HepG2 (cell line): Measurements from ENCODE around the gene TCF25. TPM values are rescaled to one million over a fixed set of nuclear protein-coding genes. Genes with fewer than 3 reads are reported as not detected.

Experiments
- EZH2 ChIP-seq: conservative IDR thresholded peaks from 2 replicates; pipeline ENCODE4 v1.6.1; 2012; ENCODE audit warnings: mild to moderate bottlenecking, low read depth, low read length, moderate library complexity
- FOSL1 ChIP-seq: sonication (generic); formaldehyde crosslinking; IDR thresholded peaks from 2 replicates; pipeline ENCODE4 v1.9.0; 2021; ENCODE audit warnings: missing genetic modification reagents, borderline replicate concordance
- HNRNPK ChIP-seq: fragments of 200-400 bp; formaldehyde crosslinking; IDR thresholded peaks from 2 replicates; pipeline ENCODE4 v1.6.1; 2018; ENCODE audit warnings: low read length, low read depth, moderate library complexity, mild to moderate bottlenecking; ENCODE audit not compliant: poor library complexity, severe bottlenecking
- IKZF4 ChIP-seq: sonication (generic); formaldehyde crosslinking; IDR thresholded peaks from 2 replicates; pipeline ENCODE4 v1.5.1; 2020; ENCODE audit warnings: borderline replicate concordance, mild to moderate bottlenecking, low read depth, missing genetic modification reagents; ENCODE audit errors: not compliant biosample characterization
- KLF6 ChIP-seq: IDR thresholded peaks from 2 replicates; pipeline ENCODE4 v1.8.0; 2016; ENCODE audit warnings: missing biosample characterization, missing genetic modification reagents
- PHF8 ChIP-seq: sonication (generic); formaldehyde crosslinking; IDR thresholded peaks from 2 replicates; pipeline ENCODE4 v1.5.0; 2020; ENCODE audit warnings: missing genetic modification reagents
- SALL2 ChIP-seq: sonication (generic); formaldehyde crosslinking; IDR thresholded peaks from 2 replicates; pipeline ENCODE4 v1.8.1; 2023; ENCODE audit warnings: mild to moderate bottlenecking, missing genetic modification reagents, inconsistent platforms
- ZFP36L1 ChIP-seq: sonication (generic); formaldehyde crosslinking; IDR thresholded peaks from 2 replicates; pipeline ENCODE4 v1.8.0; 2022; ENCODE audit warnings: mild to moderate bottlenecking, missing genetic modification reagents, moderate library complexity
- ZNF33B ChIP-seq: sonication (generic); formaldehyde crosslinking; IDR thresholded peaks from 2 replicates; pipeline ENCODE4 v1.5.1; 2020; ENCODE audit warnings: mild to moderate bottlenecking, missing genetic modification reagents
- ZNF383 ChIP-seq: sonication (generic); formaldehyde crosslinking; IDR thresholded peaks from 2 replicates; pipeline ENCODE4 v1.4.0; 2020; ENCODE audit warnings: missing genetic modification reagents, mild to moderate bottlenecking, borderline replicate concordance
- ZNF558 ChIP-seq: sonication (generic); formaldehyde crosslinking; IDR thresholded peaks from 2 replicates; pipeline ENCODE4 v1.9.0; 2022; ENCODE audit warnings: mild to moderate bottlenecking, missing genetic modification reagents, borderline replicate concordance
- ZNF589 ChIP-seq: sonication (generic); formaldehyde crosslinking; conservative IDR thresholded peaks from 2 replicates; pipeline ENCODE4 v1.8.0; 2022; ENCODE audit warnings: mild to moderate bottlenecking, moderate library complexity, missing genetic modification reagents
- ZNF777 ChIP-seq: sonication (generic); formaldehyde crosslinking; IDR thresholded peaks from 2 replicates; pipeline ENCODE4 v1.4.0; 2020; ENCODE audit warnings: missing genetic modification reagents
- ZNF83 ChIP-seq: sonication (generic); formaldehyde crosslinking; IDR thresholded peaks from 2 replicates; pipeline ENCODE4 v1.4.0; 2020; ENCODE audit warnings: missing genetic modification reagents, mild to moderate bottlenecking, borderline replicate concordance
- polyA plus RNA-seq, 8 experiments: library from polyadenylated mRNA; depleted of rRNA in 3 of 8; stranded (reverse) in 7 of 8; unstranded in 1 of 8; fragments of >200 nt; fragmentation: Illumina TruSeq in 4 of 8; extraction: Trizol in 4 of 8; gene quantifications; 2 replicates each; pipeline versions ENCODE4 v1.2.1 to v1.2.3, GENCODE V29; 2011 to 2016; ENCODE audit warnings: low read depth in 4 of 8, missing spikeins in 1 of 8, mixed read lengths in 1 of 8; ENCODE audit not compliant: insufficient read depth in 1 of 8
- total RNA-seq, 5 experiments: library from RNA; depleted of rRNA; stranded (reverse); fragments of >200 nt; fragmentation: Illumina TruSeq; extraction: Trizol; gene quantifications; 2 replicates each; pipeline ENCODE4 v1.2.3, GENCODE V29; 2016; ENCODE audit warnings: low read depth in 1 of 5
- TF ChIP-seq, protein P1 (sequence below): sonication (generic); formaldehyde crosslinking; IDR thresholded peaks from 2 replicates; pipeline ENCODE4 v1.8.1; 2023; ENCODE audit warnings: missing genetic modification reagents, mild to moderate bottlenecking, borderline replicate concordance
- TF ChIP-seq, protein P2 (sequence below): sonication (generic); formaldehyde crosslinking; IDR thresholded peaks from 2 replicates; pipeline ENCODE4 v1.8.0; 2022; ENCODE audit warnings: mild to moderate bottlenecking, missing genetic modification reagents, moderate library complexity
- TF ChIP-seq, protein P3 (sequence below), 2 experiments: sonication (generic) in 1 of 2; formaldehyde crosslinking in 1 of 2; IDR thresholded peaks; 2 replicates each; pipeline versions ENCODE4 v1.4.0 to v1.6.1; 2016 to 2020; ENCODE audit warnings: borderline replicate concordance in 1 of 2, low read depth in 1 of 2, mild to moderate bottlenecking in 1 of 2, missing genetic modification reagents in 1 of 2
- TF ChIP-seq, protein P4 (sequence below): sonication (generic); formaldehyde crosslinking; IDR thresholded peaks from 2 replicates; pipeline ENCODE4 v1.5.0; 2020; ENCODE audit warnings: mild to moderate bottlenecking, missing genetic modification reagents, borderline replicate concordance

TCF25 gene
- total and polyA plus RNA-seq, 2 of the 13 experiments (the other 11 are each of a cell fraction or from before 2014, with no cell fraction given), result 138 to 206 TPM

DNA sequence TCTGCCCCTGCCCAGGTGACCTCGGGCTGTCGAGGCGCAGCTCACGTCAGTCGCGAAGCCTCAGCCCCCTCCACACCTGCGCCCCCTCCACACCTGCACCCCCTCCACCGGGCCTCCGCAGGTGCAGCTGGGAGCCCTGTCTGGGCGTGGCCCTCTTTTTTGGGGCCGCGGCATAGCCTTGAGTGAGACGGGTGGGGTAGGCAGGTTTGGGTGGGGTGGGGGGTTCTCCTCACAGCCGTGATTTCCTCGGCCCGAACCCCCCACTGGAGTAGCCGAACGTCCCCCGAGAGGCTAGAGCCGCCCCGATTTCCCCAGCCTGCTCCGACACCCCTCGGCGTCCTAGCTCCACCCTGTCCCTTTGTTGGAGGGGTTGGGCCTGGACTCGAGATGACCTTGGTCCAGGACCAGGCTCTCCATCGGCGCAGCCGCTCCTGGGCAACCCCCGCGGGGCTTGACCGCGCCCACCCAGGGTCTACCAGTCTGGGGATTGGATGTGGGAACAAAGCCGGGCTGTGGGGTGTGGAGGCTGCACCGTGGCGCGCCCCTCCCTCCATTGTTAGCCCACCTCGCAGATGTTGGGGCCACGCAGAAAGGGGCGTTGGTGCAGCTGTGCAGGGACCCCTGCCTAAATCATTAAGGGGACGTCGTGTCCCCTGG lies 50.4 kb downstream of the TCF25 start (continued):
- TF ChIP-seq ZNF33B (CRISPR knock-in tag) (0 out of 2 replicates have a peak, but pooled peaks have one; percentile 53), ZNF589 (CRISPR knock-in tag) (no peak), ZNF558 (0 out of 2 replicates have a peak, but pooled peaks have one; percentile 2), ZNF383 (CRISPR knock-in tag) (no peak), HNRNPK (peak; percentile 37), FOSL1 (peak; percentile 20; the same call in 1 of the 2 replicates), ZNF83 (CRISPR knock-in tag) (peak; percentile 28; the same call in 1 of the 2 replicates), ZFP36L1 (CRISPR knock-in tag) (0 out of 2 replicates have a peak, but pooled peaks have one; percentile 0), EZH2 (no peak), ZNF777 (peak; percentile 27), IKZF4 (CRISPR knock-in tag) (peak; percentile 20), KLF6 (peak; percentile 6; the same call in 1 of the 2 replicates), PHF8 (0 out of 2 replicates have a peak, but pooled peaks have one; percentile 10), SALL2 (CRISPR knock-in tag) (no peak)
- TF ChIP-seq, protein P1, sequence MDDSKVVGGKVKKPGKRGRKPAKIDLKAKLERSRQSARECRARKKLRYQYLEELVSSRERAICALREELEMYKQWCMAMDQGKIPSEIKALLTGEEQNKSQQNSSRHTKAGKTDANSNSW (CRISPR knock-in tag), result 0 out of 2 replicates have a peak, but pooled peaks have one; percentile 72
- TF ChIP-seq, protein P2, sequence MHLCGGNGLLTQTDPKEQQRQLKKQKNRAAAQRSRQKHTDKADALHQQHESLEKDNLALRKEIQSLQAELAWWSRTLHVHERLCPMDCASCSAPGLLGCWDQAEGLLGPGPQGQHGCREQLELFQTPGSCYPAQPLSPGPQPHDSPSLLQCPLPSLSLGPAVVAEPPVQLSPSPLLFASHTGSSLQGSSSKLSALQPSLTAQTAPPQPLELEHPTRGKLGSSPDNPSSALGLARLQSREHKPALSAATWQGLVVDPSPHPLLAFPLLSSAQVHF, result peak; percentile 51; the same call in 1 of the 2 replicates
- TF ChIP-seq, protein P3, sequence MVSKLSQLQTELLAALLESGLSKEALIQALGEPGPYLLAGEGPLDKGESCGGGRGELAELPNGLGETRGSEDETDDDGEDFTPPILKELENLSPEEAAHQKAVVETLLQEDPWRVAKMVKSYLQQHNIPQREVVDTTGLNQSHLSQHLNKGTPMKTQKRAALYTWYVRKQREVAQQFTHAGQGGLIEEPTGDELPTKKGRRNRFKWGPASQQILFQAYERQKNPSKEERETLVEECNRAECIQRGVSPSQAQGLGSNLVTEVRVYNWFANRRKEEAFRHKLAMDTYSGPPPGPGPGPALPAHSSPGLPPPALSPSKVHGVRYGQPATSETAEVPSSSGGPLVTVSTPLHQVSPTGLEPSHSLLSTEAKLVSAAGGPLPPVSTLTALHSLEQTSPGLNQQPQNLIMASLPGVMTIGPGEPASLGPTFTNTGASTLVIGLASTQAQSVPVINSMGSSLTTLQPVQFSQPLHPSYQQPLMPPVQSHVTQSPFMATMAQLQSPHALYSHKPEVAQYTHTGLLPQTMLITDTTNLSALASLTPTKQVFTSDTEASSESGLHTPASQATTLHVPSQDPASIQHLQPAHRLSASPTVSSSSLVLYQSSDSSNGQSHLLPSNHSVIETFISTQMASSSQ (IDR thresholded peaks at IDR 0.05; ENCODE audit: low read depth), result no peak
- TF ChIP-seq, protein P3 (CRISPR knock-in tag; IDR thresholded peaks at IDR 0.05; ENCODE audit: borderline replicate concordance), result no peak
- TF ChIP-seq, protein P4, sequence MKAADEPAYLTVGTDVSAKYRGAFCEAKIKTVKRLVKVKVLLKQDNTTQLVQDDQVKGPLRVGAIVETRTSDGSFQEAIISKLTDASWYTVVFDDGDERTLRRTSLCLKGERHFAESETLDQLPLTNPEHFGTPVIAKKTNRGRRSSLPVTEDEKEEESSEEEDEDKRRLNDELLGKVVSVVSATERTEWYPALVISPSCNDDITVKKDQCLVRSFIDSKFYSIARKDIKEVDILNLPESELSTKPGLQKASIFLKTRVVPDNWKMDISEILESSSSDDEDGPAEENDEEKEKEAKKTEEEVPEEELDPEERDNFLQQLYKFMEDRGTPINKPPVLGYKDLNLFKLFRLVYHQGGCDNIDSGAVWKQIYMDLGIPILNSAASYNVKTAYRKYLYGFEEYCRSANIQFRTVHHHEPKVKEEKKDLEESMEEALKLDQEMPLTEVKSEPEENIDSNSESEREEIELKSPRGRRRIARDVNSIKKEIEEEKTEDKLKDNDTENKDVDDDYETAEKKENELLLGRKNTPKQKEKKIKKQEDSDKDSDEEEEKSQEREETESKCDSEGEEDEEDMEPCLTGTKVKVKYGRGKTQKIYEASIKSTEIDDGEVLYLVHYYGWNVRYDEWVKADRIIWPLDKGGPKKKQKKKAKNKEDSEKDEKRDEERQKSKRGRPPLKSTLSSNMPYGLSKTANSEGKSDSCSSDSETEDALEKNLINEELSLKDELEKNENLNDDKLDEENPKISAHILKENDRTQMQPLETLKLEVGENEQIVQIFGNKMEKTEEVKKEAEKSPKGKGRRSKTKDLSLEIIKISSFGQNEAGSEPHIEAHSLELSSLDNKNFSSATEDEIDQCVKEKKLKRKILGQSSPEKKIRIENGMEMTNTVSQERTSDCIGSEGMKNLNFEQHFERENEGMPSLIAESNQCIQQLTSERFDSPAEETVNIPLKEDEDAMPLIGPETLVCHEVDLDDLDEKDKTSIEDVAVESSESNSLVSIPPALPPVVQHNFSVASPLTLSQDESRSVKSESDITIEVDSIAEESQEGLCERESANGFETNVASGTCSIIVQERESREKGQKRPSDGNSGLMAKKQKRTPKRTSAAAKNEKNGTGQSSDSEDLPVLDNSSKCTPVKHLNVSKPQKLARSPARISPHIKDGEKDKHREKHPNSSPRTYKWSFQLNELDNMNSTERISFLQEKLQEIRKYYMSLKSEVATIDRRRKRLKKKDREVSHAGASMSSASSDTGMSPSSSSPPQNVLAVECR, result 0 out of 2 replicates have a peak, but pooled peaks have one; percentile 6
